Retinal pigment epithelial cell (primary cell): ENCODE measurements around the gene CCNL2.

Experiments
- DNase-seq: peaks from one replicate; pipeline ENCODE4 v3.0.0-alpha.2; 2010; ENCODE audit warnings: low read depth
- H3K4me3 ChIP-seq: 2 replicates; pipeline ENCODE4 v1.5.1; 2011; ENCODE audit warnings: mild to moderate bottlenecking, low read length, control low read depth, moderate library complexity
- CTCF ChIP-seq: conservative IDR thresholded peaks from 2 replicates; pipeline ENCODE4 v1.5.1; 2011; ENCODE audit warnings: low read depth, low read length, control low read depth, inconsistent platforms

The CCNL2 gene

GRCh38 chr1:1366699-1367066, 32.5 kb downstream of the CCNL2 start:
- no peak overlapping the region for H3K4me3 ChIP-seq
- TF ChIP-seq CTCF = no peak
- no peak for DNase-seq

GRCh38 chr1:1365875-1366698, 33.0 kb downstream of the CCNL2 start:
- no peak for DNase-seq
- H3K4me3 ChIP-seq = no peak overlapping the region
- TF ChIP-seq CTCF = no peak

GRCh38 chr1:1364266-1364665, 34.9 kb downstream of the CCNL2 start:
- no peak for DNase-seq
- TF ChIP-seq CTCF = no peak
- H3K4me3 ChIP-seq = no peak overlapping the region

GRCh38 chr1:1361982-1362423, 37.1 kb downstream of the CCNL2 start:
- TF ChIP-seq CTCF = peak; percentile 4
- H3K4me3 ChIP-seq = no peak overlapping the region
- DNase-seq = no peak

- DNase-seq = no peak
- no peak for TF ChIP-seq CTCF
- H3K4me3 ChIP-seq = no peak overlapping the region
These were observed 37.7 kb downstream of the CCNL2 start for GRCh38 chr1:1361233-1361981.

- DNase-seq = peak; percentile 67
- TF ChIP-seq CTCF = no peak
- H3K4me3 ChIP-seq = no peak overlapping the region
These were observed 38.5 kb downstream of the CCNL2 start for GRCh38 chr1:1360506-1361169.
